ENCODE data around the gene PLBD2.
A peak's percentile ranks its signal among the peaks of the same experiment; 100 is the strongest.

The PLBD2 gene

DNA sequence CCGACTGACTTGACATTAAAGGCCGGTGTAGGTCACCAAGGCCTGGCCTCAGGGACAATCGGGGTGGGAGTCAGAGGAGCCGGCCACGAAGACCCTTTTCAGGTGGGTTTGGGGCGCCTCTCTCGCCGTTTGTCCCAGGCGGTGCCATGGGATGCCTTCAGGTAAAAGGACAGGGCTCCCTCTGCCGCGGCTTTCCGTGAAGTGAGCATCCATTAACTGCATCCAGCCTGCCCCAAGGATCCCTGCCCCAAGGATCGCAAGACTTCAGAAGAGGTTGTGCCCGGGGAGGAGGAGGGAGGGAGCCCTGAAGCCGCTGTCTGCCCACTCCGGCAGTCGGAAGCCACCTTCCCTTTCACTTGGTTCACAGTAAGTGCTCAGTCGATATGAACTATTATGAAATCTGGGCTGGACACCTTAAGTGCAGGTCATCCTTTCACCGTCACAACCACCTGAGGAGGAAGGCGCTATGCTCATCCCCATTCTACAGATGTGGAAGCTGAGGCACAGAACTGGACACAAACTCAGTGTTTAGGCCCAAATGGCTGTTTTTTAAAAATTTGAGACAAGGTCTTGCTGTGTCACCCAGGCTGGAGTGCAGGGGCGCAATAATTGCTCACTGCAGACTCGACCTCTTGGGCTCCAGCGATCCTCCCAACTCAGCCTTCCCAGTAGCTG lies 44.3 kb downstream of the PLBD2 start:
- intact Hi-C loops (cut with DNase I): no loop called here
- no peak for DNase-seq

GRCh38 chr12:113403435-113404415 lies 45.3 kb downstream of the PLBD2 start, which contains the start of gene SDS:
TSS of gene SDS (minus strand) at chr12:113403887. CDS start at chr12:113399708, 4,179 bp downstream.
- DNase-seq: peak in 41 of 42 donors; percentile 34 to 87 (median 63)
- intact Hi-C loops (cut with DNase I): no loop called here

GRCh38 chr12:113405694-113406093 lies 47.3 kb downstream of the PLBD2 start:
- intact Hi-C loops (cut with DNase I): no loop called here
- DNase-seq: no peak

GRCh38 chr12:113407931-113408600 lies 49.7 kb downstream of the PLBD2 start:
- peak in 2 of 42 donors; percentile 38 to 53 for DNase-seq
- intact Hi-C loops (cut with DNase I): no loop called here

- intact Hi-C loops (cut with DNase I): no loop called here
These were observed 50.4 kb downstream of the PLBD2 start for GRCh38 chr12:113408756-113409298.

DNA sequence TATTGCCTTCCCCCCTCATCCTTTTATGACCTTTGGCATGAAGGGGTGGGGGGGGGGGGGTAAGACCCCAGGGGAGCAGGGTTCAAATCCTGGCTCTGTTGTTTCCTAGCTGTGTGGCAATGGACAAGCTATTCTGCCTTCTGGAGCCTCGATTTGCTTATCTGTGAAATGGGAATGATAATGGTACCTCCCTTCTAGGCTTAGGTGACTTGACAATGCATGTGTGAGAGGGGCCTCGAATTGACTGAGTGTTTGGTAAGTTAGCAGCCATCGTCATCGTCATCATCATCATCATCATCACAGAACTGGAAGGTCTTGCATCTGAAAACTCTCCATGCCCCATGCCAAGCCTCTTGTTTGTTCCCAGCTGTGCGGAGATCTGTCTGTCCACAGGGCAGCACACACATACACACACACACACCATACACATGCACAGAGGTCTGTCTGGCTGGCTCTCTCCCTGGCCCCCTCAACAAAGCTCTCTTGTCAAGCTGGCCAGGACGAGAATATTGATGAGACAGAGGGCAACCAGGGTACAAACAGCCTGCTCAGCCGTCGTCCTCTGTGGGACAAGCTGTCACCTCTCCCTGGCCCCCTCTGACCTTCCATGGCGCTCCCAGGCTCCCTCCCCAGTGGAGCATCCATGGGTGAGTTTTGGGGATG lies 51.2 kb downstream of the PLBD2 start:
- intact Hi-C loops (cut with DNase I): no loop called here
- DNase-seq: peak in 4 of 42 donors; percentile 26 to 46 (median 30)

More at GRCh38 chr12:113408756-113409298, 50.4 kb downstream of the PLBD2 start:
- no peak for DNase-seq

DNA sequence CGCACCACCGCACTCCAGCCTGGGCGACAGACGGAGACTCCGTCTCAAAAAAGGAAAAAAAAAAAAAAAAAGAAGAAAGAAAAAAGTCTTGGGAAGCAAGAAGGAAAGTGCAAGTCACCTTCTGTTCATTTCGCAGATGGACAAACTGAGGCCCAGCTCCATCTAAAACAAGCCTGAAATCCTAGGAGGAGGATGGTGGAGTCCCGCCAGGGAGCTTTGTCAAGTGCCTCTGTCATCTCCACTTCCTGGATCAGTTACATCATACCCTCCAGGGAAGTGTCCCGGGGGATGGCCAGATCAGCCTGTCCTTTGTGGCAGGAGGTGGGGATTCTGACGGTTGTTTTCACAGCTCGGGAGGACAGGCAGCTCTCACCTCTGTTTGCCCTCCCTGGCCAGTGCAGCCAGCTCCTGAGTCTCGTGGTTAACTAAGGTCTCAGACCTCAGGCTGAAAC lies 55.1 kb downstream of the PLBD2 start:
- intact Hi-C loops (cut with DNase I): no loop called here
- no peak for DNase-seq

DNA sequence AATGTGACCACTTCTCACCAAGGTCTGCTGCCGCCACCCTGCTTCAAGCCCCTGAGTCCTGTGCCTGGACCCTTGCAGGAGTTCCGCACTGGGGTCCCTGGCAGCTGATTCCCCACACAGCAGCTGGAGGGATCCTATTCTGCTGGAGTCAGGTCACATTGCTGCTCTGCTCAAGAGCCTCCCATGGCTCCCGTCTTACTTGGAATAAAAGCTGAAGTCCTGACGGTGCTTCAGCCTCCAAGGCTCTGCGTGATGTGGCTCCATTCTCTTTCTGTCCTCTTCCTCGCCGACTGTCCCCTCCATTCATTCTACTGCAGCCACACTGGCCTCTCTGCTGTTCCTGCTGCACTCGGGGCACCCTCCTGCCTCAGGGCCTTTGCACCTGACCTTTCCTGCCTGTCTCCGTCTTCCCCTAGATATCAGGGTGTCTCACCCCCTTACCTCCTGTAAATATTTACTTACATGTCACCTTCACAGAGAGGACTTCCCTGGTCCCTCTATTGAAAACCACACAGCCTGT lies 56.2 kb downstream of the PLBD2 start:
- intact Hi-C loops (cut with DNase I): no loop called here
- no peak for DNase-seq

DNA sequence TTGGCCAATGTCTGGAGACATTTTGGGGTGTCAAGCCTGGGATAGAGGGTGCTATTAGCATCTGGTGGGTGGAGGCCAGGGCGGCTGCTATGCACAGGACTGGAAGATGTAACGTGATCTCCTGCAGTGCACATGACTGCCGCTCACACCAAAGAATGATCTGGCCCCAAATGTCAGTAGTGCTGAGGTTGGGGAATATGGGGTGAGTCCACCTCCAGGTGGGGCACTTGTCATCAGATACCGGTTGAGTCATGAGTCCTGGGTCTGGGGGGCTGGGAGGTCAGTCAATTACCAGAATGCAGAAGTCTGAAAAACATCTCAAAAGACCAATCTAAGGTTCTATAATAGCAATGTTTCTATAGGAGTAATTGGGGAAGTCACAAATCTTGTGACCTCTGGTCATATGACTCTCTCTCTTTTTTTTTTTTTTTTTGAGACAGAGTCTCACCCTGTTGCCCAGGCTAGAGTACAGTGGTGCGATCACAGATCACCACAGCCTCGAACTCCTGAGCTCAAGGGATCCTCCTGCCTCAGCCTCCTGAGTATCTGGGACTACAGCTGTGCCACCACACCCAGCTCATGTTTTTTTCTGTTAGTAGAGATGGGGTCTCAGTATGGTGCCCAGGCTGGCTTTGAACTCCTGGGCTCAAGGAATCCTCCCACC lies 57.8 kb downstream of the PLBD2 start:
- no peak for DNase-seq
- intact Hi-C loops (cut with DNase I): no loop called here

DNA sequence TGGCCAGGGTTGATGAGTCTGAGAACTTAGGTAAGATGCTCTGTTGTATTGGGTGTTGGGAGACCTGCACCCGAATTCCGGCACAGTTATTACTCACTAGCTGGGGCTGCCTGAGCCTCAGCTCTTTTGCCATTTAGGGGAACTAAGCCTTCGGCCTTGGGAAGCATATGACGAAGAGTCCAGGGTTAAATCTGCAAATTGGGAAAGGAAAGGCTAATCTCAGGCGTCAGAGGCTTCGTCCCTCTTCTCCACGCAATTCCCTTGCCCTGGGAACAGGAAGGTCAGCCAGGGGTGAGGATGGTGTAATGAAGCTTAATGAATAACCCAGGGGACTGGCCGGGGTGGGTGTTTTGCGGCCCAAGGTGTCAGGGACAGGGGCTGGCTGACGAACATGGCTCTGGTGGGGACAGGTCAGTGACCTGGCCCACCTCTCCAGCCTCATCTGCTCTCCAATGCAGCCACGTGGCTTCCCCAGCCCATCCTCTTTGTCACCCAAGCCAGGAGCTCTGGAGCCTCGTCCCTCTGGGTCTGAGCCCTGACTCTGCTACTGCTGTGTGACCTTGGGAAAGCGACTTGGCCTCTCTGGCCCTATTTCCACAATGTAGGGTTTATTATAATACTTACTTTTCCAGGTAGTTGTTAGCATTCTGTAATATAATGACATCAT lies 60.0 kb downstream of the PLBD2 start:
- intact Hi-C loops (cut with DNase I): no loop called here
- no peak for DNase-seq

GRCh38 chr12:113420996-113421595 lies 62.7 kb downstream of the PLBD2 start:
- intact Hi-C loops (cut with DNase I): loop anchor here (10.0 kb wide), 1 partner anchor 226 kb away; no protein-coding TSS in a partner anchor

GRCh38 chr12:113422030-113422885 lies 63.9 kb downstream of the PLBD2 start, which contains the start of gene SDSL:
TSS of gene SDSL (plus strand) at chr12:113422380. CDS start at chr12:113427983, 5,603 bp downstream.
- DNase-seq: peak in 41 of 42 donors; percentile 21 to 89 (median 60)
- intact Hi-C loops (cut with DNase I): loop anchor here (10.0 kb wide), 1 partner anchor 227 kb away; no protein-coding TSS in a partner anchor

More at GRCh38 chr12:113420996-113421595, 62.7 kb downstream of the PLBD2 start:
- no peak for DNase-seq

DNA sequence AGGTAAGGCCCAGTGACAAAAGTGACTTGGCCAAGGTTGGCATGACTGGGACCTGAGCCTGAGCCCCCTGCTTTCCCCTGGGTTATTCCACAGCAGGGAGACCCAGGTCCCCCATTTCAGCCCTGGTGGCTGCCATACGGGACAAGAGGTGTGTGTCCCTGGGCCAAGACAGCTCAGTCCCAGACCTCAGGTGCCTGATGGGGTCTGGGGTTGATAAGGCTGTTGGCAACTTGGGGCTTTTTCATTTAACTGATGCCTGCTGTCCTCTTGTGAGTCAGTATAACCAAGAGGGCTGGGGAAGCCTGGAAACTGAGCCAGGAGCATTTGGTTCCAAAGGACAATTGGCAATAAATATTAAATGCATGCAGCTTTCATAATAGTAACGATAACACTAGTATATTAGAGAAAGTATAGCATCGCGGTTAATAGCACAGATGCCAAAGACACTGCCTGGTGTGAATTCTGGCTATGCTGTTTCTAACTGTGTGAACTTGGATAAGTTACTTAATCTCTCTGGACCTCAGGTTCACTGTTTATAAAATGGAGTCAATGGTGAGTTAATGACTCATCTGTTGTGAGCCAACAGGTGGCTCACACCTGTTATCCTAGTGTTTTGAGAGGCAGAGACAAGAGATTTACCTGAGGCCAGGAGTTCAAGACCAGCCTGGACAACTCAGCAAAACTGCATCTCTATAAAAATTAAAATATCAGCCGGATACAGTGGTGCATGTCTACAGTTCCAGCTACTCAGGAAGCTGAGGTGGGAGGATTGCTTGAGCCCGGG lies 64.7 kb downstream of the PLBD2 start:
- intact Hi-C loops (cut with DNase I): loop anchor here (10.0 kb wide), 1 partner anchor 228 kb away; no protein-coding TSS in a partner anchor

DNA sequence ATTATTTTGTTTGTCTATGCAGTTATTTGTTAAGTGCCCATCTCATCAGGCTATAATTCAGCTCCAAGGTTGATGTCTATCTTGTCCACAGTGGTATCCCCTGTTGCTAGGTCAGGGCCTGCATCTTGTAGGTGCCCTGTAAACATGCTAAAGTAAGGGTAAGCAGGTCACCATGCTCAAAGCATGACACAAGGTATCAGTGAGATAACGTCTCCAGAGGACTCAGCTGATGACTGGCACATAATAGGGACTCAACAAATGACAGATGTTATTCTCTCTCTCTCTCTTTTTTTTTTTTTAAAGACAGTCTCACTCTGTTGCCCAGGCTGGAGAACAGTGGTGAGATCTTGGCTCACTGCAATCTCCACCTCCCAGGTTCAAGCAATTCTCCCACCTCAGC lies 66.1 kb downstream of the PLBD2 start:
- DNase-seq: no peak
- intact Hi-C loops (cut with DNase I): loop anchor here (10.0 kb wide), 1 partner anchor 230 kb away; no protein-coding TSS in a partner anchor

More for the DNA sequence above, 64.7 kb downstream of the PLBD2 start:
- DNase-seq: no peak
